LHCN-M2 (cell line): ENCODE results near the gene LHPP. TPM values are rescaled to one million over a fixed set of nuclear protein-coding genes. Genes with fewer than 3 reads are reported as not detected.
A peak's percentile ranks its signal among the peaks of the same experiment; 100 is the strongest.

Source experiments
- DNase-seq: peaks from one replicate; pipeline ENCODE4 v3.0.0-alpha.2; 2012; ENCODE audit warnings: low read depth
- total RNA-seq: library from RNA; depleted of rRNA; stranded (reverse); fragments of >200 nt; gene quantifications from 2 replicates; pipeline ENCODE4 v1.2.3, GENCODE V29; 2014

The LHPP gene
- total RNA-seq, 1 experiment from 2014 or later: 13.2 TPM

DNA sequence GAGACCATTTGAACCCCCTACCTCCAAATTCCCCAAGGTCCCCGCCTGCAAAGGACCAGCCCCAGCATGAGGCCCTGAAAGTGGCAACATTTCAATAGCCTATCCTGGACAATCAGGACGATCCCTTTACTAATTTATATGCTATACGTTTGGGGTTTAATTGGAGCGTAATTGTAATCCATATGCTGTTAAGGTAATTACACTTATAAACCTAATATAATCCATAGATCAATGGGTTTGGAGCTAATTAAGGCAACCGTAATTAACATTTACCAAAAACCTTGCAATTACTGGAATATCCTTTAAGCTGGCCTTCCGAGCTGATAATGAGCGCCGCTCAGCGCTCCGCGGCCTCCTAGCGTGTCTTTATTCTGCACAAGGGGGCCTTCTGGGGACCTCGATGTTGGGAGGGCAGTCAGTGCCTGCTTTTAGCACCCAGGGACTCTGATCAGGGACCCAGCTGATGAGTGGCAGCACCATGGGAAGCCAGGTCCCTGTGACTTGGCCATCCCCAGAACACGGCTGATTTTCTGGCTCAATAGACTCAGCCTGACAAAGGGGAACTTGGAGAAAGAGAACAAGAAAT lies 91.2 kb downstream of the LHPP start:
- no peak for DNase-seq

DNA sequence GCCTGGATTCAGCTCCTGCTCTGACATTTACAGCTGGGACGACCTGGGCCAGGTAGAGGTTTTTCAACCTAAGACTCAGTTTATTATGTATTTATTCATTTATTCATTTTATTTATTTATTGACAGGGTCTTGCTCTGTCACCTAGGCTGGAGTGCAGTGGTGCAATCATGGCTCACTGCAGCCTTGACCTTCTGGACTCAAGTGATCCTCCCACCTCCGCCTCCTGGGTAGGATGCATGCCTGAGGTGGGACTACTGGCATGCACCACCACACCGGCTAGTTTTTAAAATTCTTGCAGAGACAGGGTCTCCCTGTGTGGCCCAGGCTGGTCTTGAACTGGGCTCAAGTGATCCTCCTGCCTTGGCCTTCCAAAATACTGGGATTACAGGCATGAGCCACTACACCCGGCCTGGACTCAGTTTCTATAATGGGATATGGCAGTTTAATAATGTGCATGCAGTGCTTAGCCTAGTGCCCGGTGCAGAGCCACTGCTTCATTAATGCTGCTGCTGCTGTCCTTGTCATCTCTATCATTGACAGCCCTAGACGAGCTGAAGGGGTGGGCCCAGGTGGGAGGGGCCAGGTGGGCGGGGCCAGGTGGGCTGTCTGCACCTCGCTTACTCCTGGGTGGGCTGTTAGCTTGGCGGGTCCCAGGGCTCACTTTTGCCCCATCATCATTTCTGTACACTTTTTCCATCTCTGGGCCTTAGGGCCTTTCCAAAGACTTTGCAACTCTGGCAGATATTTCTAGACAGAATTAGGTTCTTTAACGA lies 92.6 kb downstream of the LHPP start:
- no peak for DNase-seq

DNA sequence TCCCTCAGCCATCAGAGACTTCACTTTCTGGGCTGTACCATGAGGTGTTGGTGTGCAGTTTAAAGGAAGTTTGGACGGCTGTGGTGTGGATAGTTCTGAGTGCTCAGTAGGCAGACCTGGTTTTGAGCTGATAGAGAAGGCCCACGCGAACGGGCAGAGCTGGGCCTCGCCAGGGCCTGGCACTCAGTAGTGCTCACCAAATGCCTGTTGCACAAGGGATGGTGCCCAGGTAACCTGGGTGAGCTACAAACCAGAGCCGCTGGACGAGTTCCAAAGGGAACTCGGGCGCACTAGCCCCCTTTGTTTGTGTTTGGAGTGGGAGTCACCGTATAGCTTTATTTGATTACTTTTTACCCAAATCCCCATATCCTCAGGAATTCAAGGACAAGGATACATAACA lies 95.5 kb downstream of the LHPP start:
- no peak for DNase-seq

DNA sequence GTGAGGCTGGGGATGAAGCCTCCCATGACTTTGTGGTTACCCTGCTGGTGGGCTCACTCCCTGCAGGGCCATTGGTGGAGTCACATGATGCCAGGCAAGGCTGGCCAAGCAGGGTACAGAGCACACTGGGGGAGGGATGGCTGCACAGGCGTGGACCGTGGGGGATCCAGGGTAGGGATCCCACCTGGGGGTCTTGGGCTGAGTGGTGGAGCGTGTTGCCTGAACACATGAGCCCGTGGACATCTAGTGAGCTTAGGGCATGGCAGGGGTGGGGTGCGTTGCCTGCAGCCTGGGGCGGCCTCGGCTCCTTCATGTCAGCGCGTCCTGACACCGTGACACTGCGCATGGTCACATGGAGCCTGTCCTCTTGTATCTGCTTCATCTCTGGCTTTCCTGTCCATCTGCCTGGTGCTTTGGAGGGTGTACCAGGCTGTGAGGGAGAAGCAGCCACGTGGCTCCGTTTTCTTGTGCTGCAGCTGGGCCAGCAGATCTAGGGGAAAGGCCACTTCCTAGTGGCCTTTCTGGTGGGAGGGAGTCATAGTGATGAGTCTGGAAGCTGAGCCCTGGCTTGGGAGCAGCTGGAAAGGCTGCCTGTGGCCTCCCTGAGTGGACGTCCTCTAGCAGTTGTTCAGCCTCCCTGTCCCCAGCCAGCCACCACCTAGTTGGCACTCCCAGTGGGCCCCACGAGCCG lies 96.2 kb downstream of the LHPP start:
- no peak for DNase-seq

DNA sequence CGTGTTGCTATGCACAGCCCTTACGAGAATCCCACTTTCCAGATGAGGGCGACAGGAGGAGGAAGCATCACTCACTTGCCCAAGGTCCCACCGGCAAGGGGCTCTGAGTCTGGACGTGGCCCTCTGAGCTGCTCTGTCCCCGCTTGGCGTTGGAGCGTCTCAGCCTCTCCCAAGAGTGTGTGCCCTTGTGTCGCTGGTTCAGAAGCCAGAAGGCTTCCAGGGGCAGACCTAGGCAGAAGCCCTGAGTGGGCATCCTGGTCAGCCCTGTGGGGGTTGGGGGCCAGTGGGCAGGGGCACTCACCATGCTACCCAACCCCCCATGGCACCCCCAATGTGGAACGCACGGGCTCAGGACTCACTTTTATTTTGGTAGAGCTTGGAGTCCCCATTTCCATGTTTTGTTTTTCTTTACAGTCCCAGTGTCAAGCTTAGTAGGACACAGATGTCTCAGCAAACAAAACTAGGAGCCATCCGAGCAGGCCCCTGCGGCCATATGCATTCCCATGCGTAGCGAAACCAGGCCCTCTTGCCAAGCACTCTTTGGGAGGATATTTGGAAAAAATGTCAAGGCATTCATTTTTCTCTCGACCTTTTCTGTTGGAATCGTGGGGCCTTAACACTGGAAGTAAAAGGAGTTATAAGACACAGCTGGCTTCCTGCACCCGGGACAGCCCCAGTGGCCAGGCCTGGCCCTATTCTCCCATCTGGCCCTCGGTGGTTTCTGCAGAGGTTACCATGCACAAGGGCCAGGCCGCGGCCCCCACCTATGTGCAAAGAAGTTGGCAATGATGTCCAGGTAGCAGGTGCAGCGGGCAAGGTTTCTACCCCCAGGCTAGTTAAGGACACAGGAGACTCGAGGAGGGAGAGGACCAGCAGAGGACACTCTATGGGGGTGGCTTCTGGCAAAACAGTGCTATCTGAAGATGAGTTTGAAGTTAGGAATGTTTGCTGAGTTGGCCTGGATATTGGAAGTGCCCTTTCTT lies 97.0 kb downstream of the LHPP start:
- DNase-seq: peak; percentile 10

DNA sequence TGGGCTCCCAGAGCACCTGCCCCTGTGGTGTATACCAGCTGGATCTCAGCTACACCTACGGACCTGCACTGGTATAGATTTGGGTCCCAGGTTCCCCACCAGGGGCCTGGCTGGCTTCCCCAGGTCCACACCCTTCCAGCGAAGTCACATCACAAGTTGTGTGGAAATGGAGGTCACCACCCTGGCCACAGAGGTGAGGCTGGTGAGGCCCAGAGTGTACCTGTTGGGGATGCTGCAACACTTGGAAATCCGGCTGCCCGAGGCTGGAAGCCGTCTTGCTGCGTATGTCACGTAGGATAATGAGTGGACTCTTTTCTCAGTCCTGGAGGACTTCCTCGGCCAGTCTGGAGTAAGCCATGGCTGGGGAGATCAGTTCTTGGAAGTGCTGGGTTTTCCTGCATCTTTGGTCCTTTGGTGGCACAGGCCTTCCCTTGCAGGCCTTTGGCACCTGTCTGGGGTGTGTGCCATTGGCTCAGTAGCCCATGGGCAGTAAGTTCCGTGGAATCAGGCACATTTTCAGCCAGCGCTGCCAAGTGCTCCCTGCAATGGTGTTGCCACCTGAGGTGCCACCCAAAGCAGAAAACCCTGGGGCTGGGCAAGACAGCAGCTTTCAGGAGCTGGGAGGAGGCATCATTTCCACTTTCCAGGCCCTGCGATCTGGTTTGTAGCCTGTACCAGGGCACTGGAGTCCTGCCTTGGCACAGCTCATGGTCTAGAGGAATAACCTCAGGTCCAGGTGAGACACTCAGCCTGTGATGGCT lies 97.9 kb downstream of the LHPP start:
- no peak for DNase-seq

DNA sequence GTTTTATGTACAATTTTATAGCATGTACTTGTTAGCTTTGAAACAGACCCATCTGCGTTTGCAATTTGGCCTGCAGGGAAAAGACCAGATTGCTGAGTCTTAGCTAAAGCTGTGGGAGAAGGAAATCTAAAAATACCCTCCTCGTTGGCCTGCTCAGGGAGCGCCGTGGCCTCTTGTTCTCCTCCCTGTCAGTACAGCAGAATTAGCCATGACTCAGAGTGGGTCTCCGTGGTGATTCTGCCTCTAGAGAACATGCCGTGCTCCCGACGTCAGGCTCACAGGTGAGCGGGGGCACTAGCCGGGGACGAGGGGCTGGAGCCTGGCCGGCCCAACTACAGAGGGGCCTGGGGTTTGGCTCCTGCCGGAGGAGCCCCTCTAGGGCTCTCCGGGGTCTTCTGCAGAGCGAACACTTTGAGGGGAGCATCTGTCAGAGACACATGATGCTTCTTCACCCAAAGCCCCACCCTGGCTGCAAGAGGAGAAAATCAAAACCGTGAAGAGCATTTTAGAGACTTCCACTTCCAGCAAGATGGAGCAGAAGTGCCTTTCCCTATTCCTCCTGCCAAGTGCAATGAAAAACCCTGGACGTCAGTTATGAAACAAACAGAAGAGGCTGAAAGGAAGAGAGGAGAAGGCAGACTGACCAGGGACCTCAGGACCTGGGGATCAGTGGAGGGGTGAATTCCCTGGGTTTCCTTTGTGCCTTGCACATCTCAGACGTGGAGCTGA lies 98.9 kb downstream of the LHPP start:
- peak; percentile 76 for DNase-seq

DNA sequence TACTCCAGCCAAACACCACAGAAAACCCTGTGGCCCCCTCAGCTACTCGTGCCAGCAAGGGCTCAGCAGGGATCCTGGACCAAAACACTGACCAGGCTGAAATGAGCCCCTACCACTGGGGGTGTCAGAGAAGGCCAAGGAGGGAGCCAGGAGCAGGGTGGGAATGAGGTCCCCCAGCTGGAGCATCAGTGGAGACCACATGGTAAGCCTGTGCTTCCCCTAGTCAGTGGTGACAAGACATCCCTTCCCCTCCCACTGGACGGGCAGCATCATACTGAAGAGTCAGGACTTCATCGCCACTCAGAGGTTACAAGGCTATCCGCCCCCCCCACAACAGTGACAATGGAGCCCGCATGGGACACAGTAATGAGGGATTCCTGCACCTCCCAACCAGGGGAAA lies 99.6 kb downstream of the LHPP start:
- DNase-seq: no peak

DNA sequence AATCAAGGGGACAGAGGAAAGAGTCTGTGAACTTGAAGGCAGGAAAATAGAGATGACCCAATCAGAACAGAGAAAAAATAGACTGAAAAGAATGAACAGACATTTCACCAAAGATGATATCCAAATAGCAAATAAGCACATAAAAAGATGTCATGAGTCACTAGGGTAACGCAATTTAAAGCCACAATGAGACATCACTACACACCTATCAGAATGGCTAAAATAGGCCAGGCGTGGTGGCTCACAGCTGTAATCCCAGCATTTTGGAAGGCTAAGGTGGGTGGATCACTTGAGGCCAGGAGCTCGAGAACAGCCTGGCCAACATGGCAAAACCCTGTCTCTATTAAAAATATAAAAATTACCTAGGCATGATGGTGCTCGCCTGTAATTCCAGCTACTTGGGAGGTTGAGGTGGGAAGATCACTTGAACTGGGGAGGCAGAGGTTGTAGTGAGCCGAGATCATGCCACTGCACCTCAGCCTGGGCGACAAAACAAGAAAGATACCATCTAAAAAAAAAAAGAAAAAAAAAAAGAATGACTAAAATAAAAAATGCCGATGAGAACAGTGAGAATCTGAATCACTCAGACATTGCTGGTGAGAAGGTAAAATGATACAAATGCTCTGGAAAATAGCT lies 100.9 kb downstream of the LHPP start:
- peak; percentile 28 for DNase-seq

DNA sequence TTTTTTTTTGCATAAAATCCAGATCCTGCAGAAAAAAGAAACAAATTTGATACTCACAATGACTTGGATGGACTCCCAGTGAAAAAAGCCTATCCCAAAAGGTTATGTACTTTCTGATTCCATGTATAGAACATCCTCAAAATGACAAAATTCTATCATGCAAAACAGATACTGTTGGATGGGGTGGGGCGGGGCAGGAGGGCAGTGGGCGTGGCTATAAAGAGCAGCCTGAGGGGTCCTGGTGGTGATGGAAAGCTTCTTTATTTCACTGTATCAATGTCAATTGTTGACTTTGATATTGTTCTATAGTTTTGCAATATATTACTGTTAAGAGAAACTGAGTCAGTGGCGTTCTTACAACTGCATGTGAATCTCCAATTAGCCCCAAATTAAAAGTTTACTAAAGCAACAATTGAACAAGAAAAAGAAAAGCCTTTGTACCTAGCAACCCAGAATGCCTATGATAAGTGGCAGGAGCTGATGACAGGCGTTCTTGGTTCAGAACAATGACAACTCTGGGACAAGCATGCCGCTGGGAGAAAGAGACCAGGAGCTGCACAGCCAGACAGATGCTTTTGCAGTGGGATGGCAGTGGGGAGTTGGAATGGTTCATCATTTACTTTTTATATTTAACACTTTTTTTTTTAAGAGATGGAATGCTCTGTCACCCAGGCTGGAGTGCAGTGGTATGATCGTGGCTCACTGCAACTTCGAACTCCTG lies 101.9 kb downstream of the LHPP start:
- no peak for DNase-seq

DNA sequence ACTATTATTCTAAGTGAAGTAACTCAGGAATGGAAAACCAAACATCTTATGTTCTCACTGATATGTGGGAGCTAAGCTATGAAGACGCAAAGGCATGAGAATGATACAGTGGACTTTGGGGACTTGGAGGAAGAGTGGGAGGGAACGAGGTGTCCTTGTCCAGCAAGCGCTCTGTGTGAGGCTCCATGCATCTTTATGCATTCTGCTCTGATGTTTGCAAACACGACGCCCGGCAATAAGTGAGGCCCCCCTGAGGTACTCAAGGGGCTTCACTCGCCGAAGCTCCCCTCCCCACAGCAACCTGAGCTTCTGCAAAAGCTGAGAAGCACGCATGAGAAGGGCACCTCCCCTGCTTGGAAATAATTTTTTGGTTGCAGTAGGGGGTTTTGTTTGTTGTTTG lies 103.3 kb downstream of the LHPP start:
- no peak for DNase-seq

DNA sequence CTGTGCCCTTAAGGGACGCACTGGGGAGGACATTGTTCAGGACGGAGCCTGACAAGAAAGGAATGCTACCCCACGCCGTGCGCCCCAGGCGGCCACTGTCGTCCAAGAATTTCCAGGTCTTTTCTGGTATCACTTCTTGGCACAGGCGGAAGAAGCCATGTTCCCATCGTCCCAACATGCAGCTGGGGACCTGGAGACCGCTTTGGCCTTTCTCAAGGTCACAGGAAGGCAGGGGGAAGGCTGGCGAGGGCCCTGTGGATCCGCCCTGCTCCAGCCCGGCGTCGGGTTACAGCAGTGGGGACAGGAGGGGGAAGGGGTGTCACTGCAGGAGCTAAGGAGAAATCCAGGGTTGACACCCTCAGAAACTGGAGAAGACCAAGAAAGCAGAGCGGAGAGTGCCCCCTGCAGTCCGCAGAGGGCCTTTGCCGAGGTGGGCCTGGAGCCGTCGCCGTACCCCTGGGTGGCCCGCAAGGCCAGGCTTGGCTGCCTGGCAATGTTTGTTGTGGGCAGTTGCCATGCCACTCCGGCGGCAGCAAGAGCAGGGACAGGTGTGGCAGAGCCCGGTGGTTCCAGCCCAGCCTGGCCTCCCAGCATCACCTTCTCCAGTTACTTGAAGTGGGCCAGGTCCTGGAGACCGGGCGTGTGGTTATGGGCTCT lies 104.1 kb downstream of the LHPP start:
- no peak for DNase-seq

DNA sequence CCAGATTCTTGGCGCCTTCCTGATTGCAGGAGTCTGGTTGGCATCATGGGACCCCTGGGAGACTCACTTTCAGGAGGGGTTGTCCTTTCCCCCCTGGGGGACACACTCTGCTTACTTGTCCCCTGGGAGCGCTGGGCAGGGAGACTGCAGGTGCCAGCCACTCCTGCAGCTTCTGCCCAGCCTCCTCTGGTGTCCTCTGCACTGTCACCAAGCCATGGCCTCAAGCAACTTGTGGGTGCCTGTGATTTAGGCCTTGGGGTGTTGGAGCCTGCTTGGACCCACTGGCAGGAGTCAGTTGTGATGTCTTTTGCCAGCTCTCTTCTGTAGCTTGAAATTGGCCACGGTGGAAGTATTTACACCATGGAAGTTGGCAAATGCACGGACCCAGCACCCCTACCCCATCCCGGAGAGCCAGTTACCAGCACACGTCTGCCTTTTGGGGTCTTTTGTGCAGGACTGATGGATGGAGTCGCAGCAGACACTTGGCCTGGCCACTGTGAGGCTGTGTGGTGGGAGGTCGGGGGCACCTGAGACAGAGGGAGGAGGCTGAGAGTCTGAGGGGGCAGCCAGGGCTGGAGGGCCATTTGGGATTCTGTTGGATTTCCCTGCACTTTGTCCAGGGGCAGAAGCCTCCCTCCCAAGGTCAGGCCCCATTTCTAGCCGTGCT lies 104.7 kb downstream of the LHPP start:
- no peak for DNase-seq

DNA sequence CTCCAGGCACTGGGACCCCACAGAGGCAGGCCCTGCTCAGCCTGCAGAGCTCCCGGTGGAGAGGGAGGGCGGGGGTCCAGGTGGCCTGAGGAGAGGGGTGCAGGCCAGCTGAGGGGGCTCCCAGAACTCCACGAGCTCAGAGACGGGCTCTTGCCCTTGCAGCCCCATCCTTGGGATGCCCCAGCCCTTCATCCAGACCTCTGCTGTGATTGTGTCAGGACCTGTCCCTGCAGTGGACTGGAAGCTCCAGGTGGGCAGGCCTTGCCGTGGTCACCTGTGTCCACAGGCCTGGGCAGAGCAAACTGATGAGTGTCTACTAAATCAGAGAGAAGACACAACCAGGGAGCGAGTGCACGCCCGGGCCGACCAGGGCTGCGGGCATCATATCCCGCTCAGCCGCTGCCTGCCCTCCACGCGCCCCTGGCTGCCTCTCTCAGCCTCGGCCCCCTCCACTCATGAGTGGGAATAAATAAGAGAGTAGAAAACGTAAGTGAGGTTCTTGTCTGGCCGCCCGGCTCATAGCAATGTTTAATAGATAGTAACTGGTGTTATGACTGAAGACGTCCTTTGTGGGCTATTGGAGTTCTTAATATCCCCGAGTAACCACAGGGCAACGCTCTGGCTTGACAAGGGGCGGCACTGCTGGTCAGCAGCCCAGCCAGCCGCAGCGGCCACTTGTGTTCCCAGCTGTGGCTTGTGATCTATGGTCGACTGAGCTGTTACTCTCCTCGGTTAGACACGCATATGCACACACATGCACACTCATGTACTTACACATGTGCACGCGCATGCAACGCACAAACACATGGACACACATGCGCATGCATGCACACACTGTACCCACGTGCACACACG lies 105.6 kb downstream of the LHPP start:
- no peak for DNase-seq

DNA sequence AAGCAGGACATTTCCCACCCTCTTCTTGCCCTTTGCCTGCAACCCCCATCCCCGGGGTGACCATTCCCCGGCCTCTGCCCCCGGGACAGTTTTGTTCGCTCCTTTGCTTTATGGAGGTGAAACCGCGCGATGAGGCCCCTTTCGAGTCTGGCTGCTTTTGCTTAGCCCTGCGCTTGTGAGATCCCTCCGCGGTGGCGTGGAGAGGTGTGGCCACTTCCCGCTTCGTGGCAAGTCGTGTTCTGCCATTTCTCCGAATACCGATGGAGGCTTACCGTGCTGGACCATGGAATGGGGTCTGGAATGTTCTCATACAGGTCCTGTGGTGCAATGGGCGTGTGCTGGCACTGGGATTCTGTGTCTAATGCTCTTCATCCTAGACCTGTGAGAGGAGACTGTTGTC lies 106.7 kb downstream of the LHPP start:
- DNase-seq: no peak

DNA sequence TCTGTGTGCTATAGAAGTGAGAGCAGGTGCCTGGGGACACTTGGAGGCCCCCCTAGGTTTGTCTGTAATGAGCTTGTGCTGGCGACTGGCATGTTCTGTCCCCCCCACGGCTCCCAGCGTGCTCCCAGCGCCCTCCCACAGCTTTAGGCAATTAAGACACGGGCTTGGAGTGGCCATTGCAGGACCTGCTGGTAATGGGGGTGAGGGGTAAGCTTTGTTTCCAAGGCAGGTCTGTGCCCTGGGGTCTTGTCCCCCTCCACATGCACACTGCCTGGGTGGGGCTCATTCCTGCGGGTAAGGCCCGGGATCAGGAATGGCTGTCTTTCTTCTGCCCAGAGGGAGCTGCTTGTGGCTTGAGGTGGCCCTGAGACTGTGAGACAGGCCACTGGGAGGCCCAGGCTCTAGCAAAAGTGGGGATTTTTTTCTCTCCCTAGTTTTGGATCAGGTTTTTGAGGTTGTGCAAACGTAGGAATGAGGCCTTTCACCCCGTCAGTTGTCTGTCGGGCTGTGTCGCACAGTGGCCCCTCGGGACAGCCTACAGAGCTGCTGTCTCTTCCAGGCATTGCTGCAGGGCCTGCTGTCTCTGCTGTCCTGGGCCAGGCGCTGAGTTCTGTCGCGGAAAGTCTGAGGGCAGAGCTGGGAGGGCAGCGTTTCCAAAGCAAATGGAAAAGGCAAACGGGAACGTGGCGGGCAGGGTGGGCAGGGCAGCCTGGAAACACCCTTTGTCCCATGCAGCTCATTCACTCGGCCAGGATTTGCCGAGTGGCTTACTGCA lies 107.4 kb downstream of the LHPP start:
- DNase-seq: no peak
